ENCODE data around the gene TSHZ2.

TSHZ2 gene

GRCh38 chr20:53174454-53174853 is 202.3 kb downstream of the TSHZ2 start:
- DNase-seq (ENCODE audit: extremely low read depth, low read depth), result no peak
- no peak for TF ChIP-seq CTCF (IDR thresholded peaks at IDR 0.05; ENCODE audit: low read depth, low read length)

- no peak for TF ChIP-seq CTCF (IDR thresholded peaks at IDR 0.05; ENCODE audit: low read depth, low read length)
- DNase-seq (ENCODE audit: extremely low read depth, low read depth), result no peak
Observed at GRCh38 chr20:53175135-53175780, 203.1 kb downstream of the TSHZ2 start.

- TF ChIP-seq CTCF (IDR thresholded peaks at IDR 0.05; ENCODE audit: low read depth, low read length), result no peak
- DNase-seq (ENCODE audit: extremely low read depth, low read depth), result no peak
Observed at GRCh38 chr20:53176134-53176533, 204.0 kb downstream of the TSHZ2 start.

- no peak for DNase-seq (ENCODE audit: extremely low read depth, low read depth)
Observed at GRCh38 chr20:53177687-53178086, 205.5 kb downstream of the TSHZ2 start.

GRCh38 chr20:53179749-53180148 is 207.6 kb downstream of the TSHZ2 start:
- no peak for DNase-seq (ENCODE audit: extremely low read depth, low read depth)
- TF ChIP-seq CTCF (IDR thresholded peaks at IDR 0.05; ENCODE audit: low read depth, low read length), result no peak

More at GRCh38 chr20:53177687-53178086, 205.5 kb downstream of the TSHZ2 start:
- TF ChIP-seq CTCF (IDR thresholded peaks at IDR 0.05; ENCODE audit: low read depth, low read length), result no peak

GRCh38 chr20:53180928-53181362 is 208.8 kb downstream of the TSHZ2 start:
- TF ChIP-seq CTCF (IDR thresholded peaks at IDR 0.05; ENCODE audit: low read depth, low read length), result no peak

GRCh38 chr20:53181866-53182376 is 209.8 kb downstream of the TSHZ2 start:
- DNase-seq (ENCODE audit: extremely low read depth, low read depth), result no peak
- TF ChIP-seq CTCF (IDR thresholded peaks at IDR 0.05; ENCODE audit: low read depth, low read length), result no peak

More at GRCh38 chr20:53180928-53181362, 208.8 kb downstream of the TSHZ2 start:
- DNase-seq (ENCODE audit: extremely low read depth, low read depth), result no peak
